Measurements from ENCODE around the gene STXBP1. TPM values are rescaled to one million over a fixed set of nuclear protein-coding genes. Genes with fewer than 3 reads are reported as not detected.

The STXBP1 gene
- total and polyA plus RNA-seq, 2 experiments from 2014 or later: 48.6 to 50.4 TPM

GRCh38 chr9:127580366-127580765 lies 31.7 kb upstream of the STXBP1 start:
- H3K4me3 ChIP-seq: no peak overlapping the region
- no peaks in the 10 kb centered on the region for H4K20me1 ChIP-seq (replicated peaks; ENCODE audit: insufficient read depth)
- no peaks in the 10 kb centered on the region for H3K79me2 ChIP-seq (replicated peaks; ENCODE audit: insufficient read depth)
- no peaks in the 10 kb centered on the region for H3K27me3 ChIP-seq (ENCODE audit: insufficient read depth)
- H3K27ac ChIP-seq (ENCODE audit: low read depth): no peak overlapping the region
- no peak overlapping the region for H3K4me2 ChIP-seq
- H3K4me1 Mint-ChIP-seq: peaks cover 12% of the 10 kb centered on the region
- H3K27ac Mint-ChIP-seq: no peak overlapping the region
- TF ChIP-seq NANOG (IDR thresholded peaks at IDR 0.05; ENCODE audit: borderline replicate concordance) (no peak), ZNF331 (CRISPR knock-in tag; IDR thresholded peaks at IDR 0.05; ENCODE audit: low read depth) (no peak), EZH2 (IDR thresholded peaks at IDR 0.05; ENCODE audit: low read depth, unreplicated experiment) (no peak), ZNF114 (CRISPR knock-in tag; IDR thresholded peaks at IDR 0.05) (no peak), REST (IDR thresholded peaks at IDR 0.05; ENCODE audit: unreplicated experiment) (no peak), EZH2phosphoT487 (IDR thresholded peaks at IDR 0.05; ENCODE audit: unreplicated experiment) (no peak), CREB1 (CRISPR knock-in tag; IDR thresholded peaks at IDR 0.05; ENCODE audit: low read depth) (no peak), CTCF (conservative IDR thresholded peaks at IDR 0.05; ENCODE audit: low read depth in 2 of 2) (no peak), JUNB (IDR thresholded peaks at IDR 0.05; ENCODE audit: unreplicated experiment) (no peak), STAT1 (IDR thresholded peaks at IDR 0.05; ENCODE audit: unreplicated experiment) (no peak), ETS1 (IDR thresholded peaks at IDR 0.05) (no peak), POLR2AphosphoS5 (IDR thresholded peaks at IDR 0.05; ENCODE audit: low read depth) (no peak), ZNF462 (CRISPR knock-in tag; IDR thresholded peaks at IDR 0.05) (no peak)
- peaks cover 2% of the 10 kb centered on the region for H3K27me3 Mint-ChIP-seq (ENCODE audit: insufficient read depth, low read depth, poor library complexity)
- H3K4me3 Mint-ChIP-seq: no peak overlapping the region
- H3K36me3 Mint-ChIP-seq (ENCODE audit: low read depth): no peaks in the 10 kb centered on the region
- H3K9me3 Mint-ChIP-seq: no peaks in the 10 kb centered on the region
- no peak overlapping the region for H2AFZ ChIP-seq
- H3K4me1 ChIP-seq (ENCODE audit: insufficient read depth): peaks cover 12% of the 10 kb centered on the region
- H3K36me3 ChIP-seq (ENCODE audit: insufficient read depth): no peaks in the 10 kb centered on the region
- no peak for DNase-seq (ENCODE audit: low spot score)
- no peak for ATAC-seq
- no peaks in the 10 kb centered on the region for H3K9me2 ChIP-seq (ENCODE audit: insufficient read depth)
- no peaks in the 10 kb centered on the region for H3F3A ChIP-seq (replicated peaks; ENCODE audit: low read depth)

Measured in GM23338 (cell line).